GM21515 (cell line): ENCODE data around the gene MCM5.
"Not testable (repeated sequence)": the region's sequence is repeated elsewhere in the genome, so short reads cannot be mapped to it uniquely, and the experiment has no call there.

Experiments
- ATAC-seq: cut with Tn5 transposase; IDR thresholded peaks from one replicate; pipeline ENCODE4 v1.9.1; 2021; ENCODE audit not compliant: unreplicated experiment

Gene MCM5

GRCh38 chr22:35431483-35432227 lies 31.7 kb downstream of the MCM5 start:
- no peak for ATAC-seq

- ATAC-seq, result no peak
Observed at GRCh38 chr22:35432228-35432905, 32.4 kb downstream of the MCM5 start.

GRCh38 chr22:35434061-35434710 lies 34.2 kb downstream of the MCM5 start:
- ATAC-seq, result no peak

- ATAC-seq, result no peak
Observed at GRCh38 chr22:35435201-35435740, 35.3 kb downstream of the MCM5 start.

GRCh38 chr22:35436421-35436820 lies 36.5 kb downstream of the MCM5 start:
- ATAC-seq, result no peak

GRCh38 chr22:35437049-35437448 lies 37.1 kb downstream of the MCM5 start:
- no peak for ATAC-seq

GRCh38 chr22:35438673-35439364 lies 38.9 kb downstream of the MCM5 start:
- not testable (repeated sequence) for ATAC-seq

GRCh38 chr22:35439365-35439717 lies 39.4 kb downstream of the MCM5 start:
- no peak for ATAC-seq

GRCh38 chr22:35440129-35440528 lies 40.2 kb downstream of the MCM5 start:
- ATAC-seq, result no peak

- no peak for ATAC-seq
Observed at GRCh38 chr22:35441489-35442100, 41.7 kb downstream of the MCM5 start.

- ATAC-seq, result no peak
Observed at GRCh38 chr22:35442471-35442870, 42.5 kb downstream of the MCM5 start.

- ATAC-seq, result no peak
Observed at GRCh38 chr22:35443338-35443737, 43.4 kb downstream of the MCM5 start.

GRCh38 chr22:35443790-35444684 lies 44.1 kb downstream of the MCM5 start:
- ATAC-seq, result no peak

GRCh38 chr22:35444685-35445399 lies 44.9 kb downstream of the MCM5 start:
- no peak for ATAC-seq

- no peak for ATAC-seq
Observed at GRCh38 chr22:35445933-35446332, 46.0 kb downstream of the MCM5 start.

GRCh38 chr22:35446365-35446764 lies 46.4 kb downstream of the MCM5 start:
- ATAC-seq, result no peak

- no peak for ATAC-seq
Observed at GRCh38 chr22:35448523-35448922, 48.6 kb downstream of the MCM5 start.

- ATAC-seq, result no peak
Observed at GRCh38 chr22:35449829-35450689, 50.1 kb downstream of the MCM5 start.
